Natural killer cell treated with Interleukin-12 subunit alpha and Interleukin-12 subunit beta and Interleukin-15 and Interleukin-18, amount 100 ng/mL, for 72 hours (primary cell): Measurements from ENCODE around the gene SPRR2B. TPM values are rescaled to one million over a fixed set of nuclear protein-coding genes. Genes with fewer than 3 reads are reported as not detected.
"Not testable (repeated sequence)": the region's sequence is repeated elsewhere in the genome, so short reads cannot be mapped to it uniquely, and the experiment has no call there.

ENCODE experiments used
- ATAC-seq, 2 donors: fragments of 150-1000 bp; cut with Tn5 transposase in 1 of 2; sonication (Bioruptor Pico), chemical (Tn5 transposase) in 1 of 2; 2 replicates each; pipeline ENCODE4 v1.10.0; 2021
- DNase-seq: peaks from one replicate; pipeline ENCODE4 v3.0.0; 2022; ENCODE audit warnings: low spot score
- H3K27ac Mint-ChIP-seq, 2 donors: 1 replicate in 1 of 2; 2 replicates in 1 of 2; pipeline ENCODE4 v1.8.0; 2022; ENCODE audit warnings: mixed read lengths in 2 of 2, mild to moderate bottlenecking in 1 of 2, moderate library complexity in 1 of 2
- H3K27me3 Mint-ChIP-seq, 2 donors: 1 replicate in 1 of 2; 2 replicates in 1 of 2; pipeline ENCODE4 v1.8.0; 2022; ENCODE audit warnings: mixed read lengths in 2 of 2
- H3K36me3 Mint-ChIP-seq: one replicate; pipeline ENCODE4 v1.8.0; 2022; ENCODE audit warnings: mixed read lengths
- H3K4me1 Mint-ChIP-seq, 2 donors: 1 replicate in 1 of 2; 2 replicates in 1 of 2; pipeline ENCODE4 v1.8.0; 2022; ENCODE audit warnings: low read depth in 2 of 2, mixed read lengths in 2 of 2, mild to moderate bottlenecking in 1 of 2
- H3K4me3 Mint-ChIP-seq: one replicate; pipeline ENCODE4 v1.8.0; 2022; ENCODE audit warnings: mixed read lengths
- H3K9me3 Mint-ChIP-seq: 2 replicates; pipeline ENCODE4 v1.8.0; 2022; ENCODE audit warnings: mixed read lengths
- total RNA-seq, 2 donors: library from RNA; stranded (reverse); gene quantifications; one replicate each; pipeline ENCODE4 v1.2.3, GENCODE V29; 2022

The SPRR2B gene
- total RNA-seq, 2 donors from 2014 or later, result not detected

DNA sequence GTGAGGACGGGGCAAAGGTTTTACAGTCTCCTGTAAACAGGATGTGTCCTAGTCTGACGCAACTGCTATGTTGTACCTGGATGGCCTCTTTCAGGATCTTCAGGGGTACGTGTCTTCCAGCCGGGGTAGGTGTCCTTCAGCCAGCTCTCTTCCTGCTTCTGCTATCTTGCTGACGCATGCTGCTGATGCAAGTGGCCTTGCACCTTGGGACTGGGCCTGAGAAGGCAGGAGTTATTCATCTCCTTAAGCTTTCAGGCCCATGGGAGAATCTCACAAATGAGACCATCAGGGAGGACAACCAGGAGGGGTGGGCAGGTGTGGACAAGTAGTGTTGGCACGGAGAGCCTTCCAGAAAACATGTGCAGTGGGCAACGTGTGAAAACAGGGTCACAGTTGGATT, 48.3 kb downstream of the SPRR2B start:
- no peak for ATAC-seq
- Mint-ChIP-seq H3K36me3 (no peaks in the 10 kb centered on the region), H3K9me3 (no peaks in the 10 kb centered on the region), H3K27ac (no peak overlapping the region), H3K27me3 (peaks cover 27 to 51% of the 10 kb centered on the region in 2 donors), H3K4me1 (no peaks in the 10 kb centered on the region), H3K4me3 (no peak overlapping the region)
- DNase-seq, result no peak

GRCh38 chr1:153022340-153022739, 49.1 kb downstream of the SPRR2B start:
- not testable (repeated sequence) for H3K27ac Mint-ChIP-seq, H3K9me3 Mint-ChIP-seq, H3K4me1 Mint-ChIP-seq, DNase-seq, H3K4me3 Mint-ChIP-seq, ATAC-seq, H3K36me3 Mint-ChIP-seq
- H3K27me3 Mint-ChIP-seq, result peaks cover 27 to 48% of the 10 kb centered on the region in 2 donors

DNA sequence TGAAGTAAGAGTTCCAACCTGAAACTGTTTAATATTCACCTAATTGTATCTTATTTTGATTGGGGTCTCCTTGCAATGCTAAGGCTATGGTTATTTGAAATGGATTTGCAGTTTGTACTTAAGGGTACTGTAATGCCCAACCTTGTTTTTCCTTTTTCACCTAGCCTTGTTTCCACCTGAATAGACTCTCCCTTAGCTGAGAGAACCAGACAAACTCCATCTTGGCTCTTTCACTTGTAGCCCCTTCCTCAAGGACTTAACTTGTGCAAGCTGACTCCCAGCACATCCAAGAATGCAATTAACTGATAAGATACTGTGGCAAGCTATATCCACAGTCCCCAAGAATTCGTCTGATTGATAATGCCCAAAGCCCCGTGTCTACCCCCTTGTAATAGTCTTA, 49.6 kb downstream of the SPRR2B start:
- ATAC-seq, H3K4me3 Mint-ChIP-seq, H3K27ac Mint-ChIP-seq, DNase-seq, H3K4me1 Mint-ChIP-seq, H3K36me3 Mint-ChIP-seq, H3K9me3 Mint-ChIP-seq: not testable (repeated sequence)
- peaks cover 27 to 50% of the 10 kb centered on the region in 2 donors for H3K27me3 Mint-ChIP-seq

Other genes with a start within 250 kb of the SPRR2B start
- gene LCE1A, start 244.1 kb downstream of the SPRR2B start, total RNA-seq, result not detected
- not detected for gene LCE6A, start 228.8 kb downstream of the SPRR2B start, total RNA-seq
- gene LCE7A, start 211.6 kb downstream of the SPRR2B start, total RNA-seq, result not detected
- not detected for gene SMCP, start 193.3 kb downstream of the SPRR2B start, total RNA-seq
- not detected for gene IVL, start 163.1 kb downstream of the SPRR2B start, total RNA-seq
- not detected for gene SPRR5, start 124.4 kb downstream of the SPRR2B start, total RNA-seq
- not detected for gene SPRR4, start 101.0 kb downstream of the SPRR2B start, total RNA-seq
- not detected for gene SPRR1A, start 87.5 kb downstream of the SPRR2B start, total RNA-seq
- gene SPRR3, start 69.9 kb downstream of the SPRR2B start, total RNA-seq, result not detected
- gene SPRR1B, start 40.4 kb downstream of the SPRR2B start, total RNA-seq, result not detected
- not detected for gene SPRR2D, start 30.5 kb downstream of the SPRR2B start, total RNA-seq
- gene SPRR2A, start 14.1 kb downstream of the SPRR2B start, total RNA-seq, result not detected
- gene SPRR2E, start 22.9 kb upstream of the SPRR2B start, total RNA-seq, result not detected
- gene SPRR2F, start 41.9 kb upstream of the SPRR2B start, total RNA-seq, result not detected
- gene SPRR2G, start 79.3 kb upstream of the SPRR2B start, total RNA-seq, result not detected
- not detected for gene LELP1, start 131.8 kb upstream of the SPRR2B start, total RNA-seq
- not detected for gene PRR9, start 146.0 kb upstream of the SPRR2B start, total RNA-seq
- not detected for gene LORICRIN, start 188.1 kb upstream of the SPRR2B start, total RNA-seq
- not detected for gene PGLYRP3, start 241.3 kb upstream of the SPRR2B start, total RNA-seq